ENCODE data around the gene LAMC3.
"Not testable (repeated sequence)": the region's sequence is repeated elsewhere in the genome, so short reads cannot be mapped to it uniquely, and the experiment has no call there.

Gene LAMC3

GRCh38 chr9:131098391-131099101, 89.6 kb downstream of the LAMC3 start:
- no peak for FAIRE-seq
- no peak for DNase-seq (ENCODE audit: insufficient read length, low spot score)
- no peak for TF ChIP-seq CTCF (IDR thresholded peaks at IDR 0.05; ENCODE audit: insufficient read depth, missing control alignments)

- no peak for DNase-seq (ENCODE audit: insufficient read length, low spot score)
- TF ChIP-seq CTCF (IDR thresholded peaks at IDR 0.05; ENCODE audit: insufficient read depth, missing control alignments): no peak
- no peak for FAIRE-seq
Measured at GRCh38 chr9:131099102-131099606, 90.2 kb downstream of the LAMC3 start.

GRCh38 chr9:131099845-131100244, 90.9 kb downstream of the LAMC3 start:
- FAIRE-seq: not testable (repeated sequence)

GRCh38 chr9:131100445-131100844, 91.5 kb downstream of the LAMC3 start:
- FAIRE-seq: no peak
- no peak for TF ChIP-seq CTCF (IDR thresholded peaks at IDR 0.05; ENCODE audit: insufficient read depth, missing control alignments)

More at GRCh38 chr9:131099845-131100244, 90.9 kb downstream of the LAMC3 start:
- DNase-seq (ENCODE audit: insufficient read length, low spot score): not testable (repeated sequence)

GRCh38 chr9:131101207-131101964, 92.4 kb downstream of the LAMC3 start:
- DNase-seq (ENCODE audit: insufficient read length, low spot score) (no peak), FAIRE-seq (no peak)
- no peak for TF ChIP-seq CTCF (IDR thresholded peaks at IDR 0.05; ENCODE audit: insufficient read depth, missing control alignments)

More at GRCh38 chr9:131100445-131100844, 91.5 kb downstream of the LAMC3 start:
- no peak for DNase-seq (ENCODE audit: insufficient read length, low spot score)

GRCh38 chr9:131103024-131103423, 94.0 kb downstream of the LAMC3 start:
- FAIRE-seq: no peak

GRCh38 chr9:131103535-131103934, 94.6 kb downstream of the LAMC3 start:
- no peak for FAIRE-seq
- TF ChIP-seq CTCF (IDR thresholded peaks at IDR 0.05; ENCODE audit: insufficient read depth, missing control alignments): no peak

More at GRCh38 chr9:131103024-131103423, 94.0 kb downstream of the LAMC3 start:
- TF ChIP-seq CTCF (IDR thresholded peaks at IDR 0.05; ENCODE audit: insufficient read depth, missing control alignments): no peak
- no peak for DNase-seq (ENCODE audit: insufficient read length, low spot score)

More at GRCh38 chr9:131103535-131103934, 94.6 kb downstream of the LAMC3 start:
- no peak for DNase-seq (ENCODE audit: insufficient read length, low spot score)

All from D721Med (cell line).